Measurements from ENCODE around the gene BACH2.
A peak's percentile ranks its signal among the peaks of the same experiment; 100 is the strongest.

The BACH2 gene

GRCh38 chr6:90301816-90302215 is 5.2 kb upstream of the BACH2 start:
- Histone ChIP-seq H3K27me3 (ENCODE audit: insufficient read depth, poor library complexity, severe bottlenecking) (peaks cover 21% of the 10 kb centered on the region), H3K27ac (replicated peaks) (no peak overlapping the region), H3K4me3 (replicated peaks; ENCODE audit: insufficient read depth, low read length) (no peak overlapping the region)
- no peak for TF ChIP-seq GABPA (IDR thresholded peaks at IDR 0.05; ENCODE audit: low read depth)
- no peak for TF ChIP-seq REST (IDR thresholded peaks at IDR 0.05; ENCODE audit: insufficient replicate concordance, low read depth)
- no peak for TF ChIP-seq CTCF (IDR thresholded peaks at IDR 0.05; ENCODE audit: insufficient read depth, low read length)
- TF ChIP-seq POLR2AphosphoS5 (IDR thresholded peaks at IDR 0.05; ENCODE audit: low read depth), result no peak
- TF ChIP-seq SPI1 (IDR thresholded peaks at IDR 0.05; ENCODE audit: borderline replicate concordance, low read depth), result no peak
- no peak for DNase-seq (ENCODE audit: low read depth in 1 of 2, low spot score in 1 of 2)

- no peak overlapping the region for H3K27ac ChIP-seq (replicated peaks)
Measured at GRCh38 chr6:90298459-90299053, 1.9 kb upstream of the BACH2 start.

GRCh38 chr6:90297867-90298381 is 1.3 kb upstream of the BACH2 start:
- Histone ChIP-seq H3K27ac (replicated peaks) (no peak overlapping the region), H3K27me3 (ENCODE audit: insufficient read depth, poor library complexity, severe bottlenecking) (peaks cover 43% of the 10 kb centered on the region), H3K4me3 (replicated peaks; ENCODE audit: insufficient read depth, low read length) (no peak overlapping the region)
- TF ChIP-seq CTCF (IDR thresholded peaks at IDR 0.05; ENCODE audit: insufficient read depth, low read length), result no peak
- TF ChIP-seq POLR2AphosphoS5 (IDR thresholded peaks at IDR 0.05; ENCODE audit: low read depth), result no peak
- DNase-seq (ENCODE audit: low read depth in 1 of 2, low spot score in 1 of 2), result no peak

More at GRCh38 chr6:90298459-90299053, 1.9 kb upstream of the BACH2 start:
- Histone ChIP-seq H3K4me3 (replicated peaks; ENCODE audit: insufficient read depth, low read length) (no peak overlapping the region), H3K27me3 (ENCODE audit: insufficient read depth, poor library complexity, severe bottlenecking) (peaks cover 42% of the 10 kb centered on the region)
- DNase-seq (ENCODE audit: low read depth in 1 of 2, low spot score in 1 of 2), result no peak
- no peak for TF ChIP-seq POLR2AphosphoS5 (IDR thresholded peaks at IDR 0.05; ENCODE audit: low read depth)
- TF ChIP-seq CTCF (IDR thresholded peaks at IDR 0.05; ENCODE audit: insufficient read depth, low read length), result no peak

GRCh38 chr6:90297115-90297866 is 648 bp upstream of the BACH2 start:
- Histone ChIP-seq H3K4me3 (replicated peaks; ENCODE audit: insufficient read depth, low read length) (peak overlapping the region; percentile 65), H3K27ac (replicated peaks) (no peak overlapping the region), H3K27me3 (ENCODE audit: insufficient read depth, poor library complexity, severe bottlenecking) (peaks cover 43% of the 10 kb centered on the region)
- no peak for DNase-seq (ENCODE audit: low read depth in 1 of 2, low spot score in 1 of 2)
- TF ChIP-seq CTCF (IDR thresholded peaks at IDR 0.05; ENCODE audit: insufficient read depth, low read length) (no peak), SPI1 (IDR thresholded peaks at IDR 0.05; ENCODE audit: borderline replicate concordance, low read depth) (no peak), POLR2AphosphoS5 (IDR thresholded peaks at IDR 0.05; ENCODE audit: low read depth) (no peak), GABPA (IDR thresholded peaks at IDR 0.05; ENCODE audit: low read depth) (no peak), REST (IDR thresholded peaks at IDR 0.05; ENCODE audit: insufficient replicate concordance, low read depth) (no peak)
